ENCODE measurements around the gene IL10RB.

- no peak for TF ChIP-seq HDAC2 (IDR thresholded peaks at IDR 0.05; ENCODE audit: borderline replicate concordance in 1 of 2, low read depth in 2 of 2, low read length in 2 of 2)
- TF ChIP-seq, protein P1, sequence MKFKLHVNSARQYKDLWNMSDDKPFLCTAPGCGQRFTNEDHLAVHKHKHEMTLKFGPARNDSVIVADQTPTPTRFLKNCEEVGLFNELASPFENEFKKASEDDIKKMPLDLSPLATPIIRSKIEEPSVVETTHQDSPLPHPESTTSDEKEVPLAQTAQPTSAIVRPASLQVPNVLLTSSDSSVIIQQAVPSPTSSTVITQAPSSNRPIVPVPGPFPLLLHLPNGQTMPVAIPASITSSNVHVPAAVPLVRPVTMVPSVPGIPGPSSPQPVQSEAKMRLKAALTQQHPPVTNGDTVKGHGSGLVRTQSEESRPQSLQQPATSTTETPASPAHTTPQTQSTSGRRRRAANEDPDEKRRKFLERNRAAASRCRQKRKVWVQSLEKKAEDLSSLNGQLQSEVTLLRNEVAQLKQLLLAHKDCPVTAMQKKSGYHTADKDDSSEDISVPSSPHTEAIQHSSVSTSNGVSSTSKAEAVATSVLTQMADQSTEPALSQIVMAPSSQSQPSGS (IDR thresholded peaks at IDR 0.05; ENCODE audit: low read length), result no peak
Measured at GRCh38 chr21:33258475-33258874, 7.7 kb upstream of the IL10RB start.

All from H1 (cell line).